Measurements from ENCODE around the gene RNU1-4. TPM values are rescaled to one million over a fixed set of nuclear protein-coding genes. Genes with fewer than 3 reads are reported as not detected.
"Not testable (repeated sequence)": the region's sequence is repeated elsewhere in the genome, so short reads cannot be mapped to it uniquely, and the experiment has no call there.

The RNU1-4 gene
- polyA plus RNA-seq, 12 donors: not detected

DNA sequence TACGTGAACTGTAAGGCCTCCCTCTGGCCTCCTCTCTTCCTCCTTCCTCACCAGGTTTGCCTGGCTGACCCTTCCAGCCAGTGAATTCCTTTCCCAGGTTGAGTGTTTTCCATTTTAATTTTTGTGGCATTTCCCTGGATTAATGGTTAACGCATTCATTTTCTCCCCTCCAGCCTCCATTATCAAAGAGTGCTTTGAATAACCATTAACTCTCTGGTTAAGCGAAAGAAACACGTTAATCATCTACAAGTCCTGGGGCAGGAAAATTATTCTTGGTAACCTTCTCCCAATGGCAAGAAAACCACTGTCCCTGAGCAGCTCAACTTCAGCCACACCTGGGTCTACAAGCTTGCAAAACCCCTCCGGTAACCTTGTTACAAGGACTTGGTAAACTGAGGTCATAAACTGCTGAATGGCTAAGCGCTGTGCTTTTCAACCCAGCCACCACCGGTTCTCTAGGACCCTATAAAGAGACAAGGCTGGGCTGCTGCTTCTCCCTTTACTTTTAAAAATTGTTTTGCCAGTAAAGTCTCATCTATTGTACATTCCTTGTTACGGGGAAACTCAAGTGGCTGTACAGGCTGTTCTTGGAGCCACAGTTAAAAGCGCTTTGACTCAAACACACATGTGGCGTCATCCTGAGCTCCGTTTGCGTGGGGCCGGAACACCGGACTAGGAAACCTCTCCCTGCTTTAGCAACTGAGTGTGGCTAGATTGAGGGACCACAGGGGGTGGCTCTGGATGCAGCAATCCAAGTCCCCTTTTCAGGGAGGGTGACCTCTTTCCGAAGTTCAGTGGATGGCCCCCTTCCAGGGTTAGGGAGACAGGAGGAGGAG, 24.7 kb downstream of the RNU1-4 start:
- DNase-seq: peak; percentile 51

DNA sequence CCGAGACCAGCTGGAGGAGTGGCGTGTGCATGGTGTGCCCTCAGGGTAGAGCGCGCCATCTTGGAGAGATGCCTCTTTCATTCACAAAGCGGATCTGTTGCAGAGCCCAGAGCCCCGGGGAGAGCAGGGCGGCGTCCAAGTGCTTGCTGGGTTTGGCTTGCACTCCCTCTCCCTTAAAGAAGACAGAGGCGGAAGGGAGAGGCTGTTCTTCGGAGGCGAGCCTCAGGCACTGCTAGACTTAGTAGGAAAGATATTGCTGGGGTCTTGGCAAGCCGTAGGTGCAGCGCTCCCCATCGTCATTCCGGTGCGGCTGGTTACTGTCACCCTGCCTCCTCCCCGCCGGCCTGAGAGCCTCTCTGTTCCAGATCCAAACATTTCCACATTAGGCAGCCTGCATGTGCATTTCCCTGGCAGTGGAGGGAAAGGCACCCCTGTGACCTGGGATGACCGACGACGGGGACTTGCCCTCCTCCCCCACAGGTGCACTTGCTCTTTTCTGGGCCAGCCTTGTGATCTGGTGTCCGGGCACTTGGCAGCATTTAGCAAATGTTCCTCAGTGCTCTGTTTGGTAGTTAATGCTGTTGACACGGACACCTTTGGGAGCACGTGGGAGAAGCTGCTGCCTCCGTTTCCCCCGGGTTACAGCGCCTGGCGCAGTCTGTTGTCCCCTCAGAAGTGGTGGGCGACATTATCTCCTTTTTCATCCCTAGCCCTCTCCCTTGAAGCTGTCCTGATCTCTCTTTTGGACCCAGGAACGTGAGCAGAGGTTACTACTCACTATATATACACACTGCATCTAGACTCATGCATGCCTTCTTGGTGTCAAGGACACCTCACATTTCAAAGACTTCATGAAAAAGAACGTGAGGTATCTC, 25.7 kb downstream of the RNU1-4 start:
- peak; percentile 66 for DNase-seq

DNA sequence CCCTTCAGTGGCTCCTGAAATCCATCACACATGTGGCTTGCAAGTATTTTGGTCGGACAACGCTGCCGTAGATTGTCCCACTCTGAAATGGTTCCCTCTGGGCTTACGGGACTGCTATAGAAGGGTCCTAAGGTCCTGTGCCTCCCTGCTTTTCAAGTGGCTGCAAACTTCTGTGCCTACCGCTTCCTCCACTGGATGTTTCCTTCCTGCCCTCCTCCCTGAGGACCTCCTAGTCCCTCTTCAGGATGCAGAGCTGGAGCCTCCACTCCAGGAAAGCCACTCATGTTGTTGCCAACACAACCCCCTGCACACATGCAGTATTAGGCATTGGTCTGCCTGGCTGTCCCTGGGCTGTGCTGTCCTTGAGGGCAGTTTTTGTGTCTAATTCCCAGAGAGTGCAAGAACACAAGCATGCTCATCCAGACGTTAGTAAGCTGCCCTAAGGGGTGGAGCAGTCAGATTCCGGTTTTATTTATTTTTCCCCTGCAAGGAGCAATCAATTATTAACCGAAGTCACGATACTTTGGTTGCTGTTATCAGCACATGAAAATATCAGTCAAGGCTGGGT, 26.5 kb downstream of the RNU1-4 start:
- not testable (repeated sequence) for DNase-seq

DNA sequence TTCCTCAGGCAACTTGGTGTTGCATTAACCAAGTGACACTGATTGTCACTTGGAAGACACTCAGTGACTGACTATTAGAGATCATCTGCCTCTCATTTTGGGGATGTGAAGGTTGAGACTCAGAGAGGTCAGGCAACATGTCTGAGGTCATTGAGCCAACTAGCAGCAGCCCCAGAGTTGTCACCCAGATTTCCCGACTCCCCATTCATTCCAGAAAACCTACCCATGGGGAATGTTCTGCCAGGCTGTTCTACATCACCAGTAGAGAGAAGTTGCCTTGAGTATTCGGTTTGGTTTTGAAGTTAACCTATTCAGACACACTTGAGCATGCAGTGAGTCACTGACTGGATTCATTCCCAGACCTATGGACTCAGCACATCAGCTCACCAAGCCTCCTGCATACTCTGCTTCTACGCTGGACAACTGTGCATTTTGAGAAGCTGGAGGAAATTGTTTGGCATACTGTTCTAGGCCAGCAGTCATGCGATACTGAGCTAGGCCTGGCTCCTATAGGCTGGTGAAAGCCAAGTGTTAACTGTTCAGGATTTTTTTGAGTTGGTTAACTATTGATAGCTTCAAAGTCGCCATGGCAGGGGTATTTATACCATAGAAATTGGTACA, 29.9 kb downstream of the RNU1-4 start:
- peak; percentile 48 for DNase-seq

DNA sequence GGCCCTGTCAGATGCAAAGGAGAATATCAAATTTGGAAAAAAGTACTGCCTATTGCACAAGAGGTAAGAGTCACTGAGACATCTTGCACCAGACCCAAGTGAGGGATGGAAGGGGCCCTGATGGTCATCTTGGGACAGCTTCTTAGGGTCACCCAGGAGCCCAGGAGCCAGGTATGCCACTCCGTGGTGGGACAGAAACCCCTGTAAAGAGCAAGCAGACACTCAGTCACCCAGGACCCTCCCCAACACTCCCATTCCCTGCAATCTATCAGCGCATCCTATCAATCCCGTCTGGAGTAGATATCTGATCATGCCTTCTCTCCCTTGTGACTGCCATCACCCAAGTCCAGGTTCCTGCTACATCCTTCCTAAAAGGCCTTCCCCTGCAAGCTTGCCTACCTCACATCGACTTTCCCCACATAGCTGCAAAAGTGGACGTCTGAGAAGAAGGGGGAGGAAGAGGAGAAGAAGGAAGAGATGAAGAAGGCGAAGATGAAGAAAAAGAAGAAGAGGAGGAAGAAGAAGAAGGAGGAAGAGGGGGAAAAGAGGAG, 30.7 kb downstream of the RNU1-4 start:
- not testable (repeated sequence) for DNase-seq

DNA sequence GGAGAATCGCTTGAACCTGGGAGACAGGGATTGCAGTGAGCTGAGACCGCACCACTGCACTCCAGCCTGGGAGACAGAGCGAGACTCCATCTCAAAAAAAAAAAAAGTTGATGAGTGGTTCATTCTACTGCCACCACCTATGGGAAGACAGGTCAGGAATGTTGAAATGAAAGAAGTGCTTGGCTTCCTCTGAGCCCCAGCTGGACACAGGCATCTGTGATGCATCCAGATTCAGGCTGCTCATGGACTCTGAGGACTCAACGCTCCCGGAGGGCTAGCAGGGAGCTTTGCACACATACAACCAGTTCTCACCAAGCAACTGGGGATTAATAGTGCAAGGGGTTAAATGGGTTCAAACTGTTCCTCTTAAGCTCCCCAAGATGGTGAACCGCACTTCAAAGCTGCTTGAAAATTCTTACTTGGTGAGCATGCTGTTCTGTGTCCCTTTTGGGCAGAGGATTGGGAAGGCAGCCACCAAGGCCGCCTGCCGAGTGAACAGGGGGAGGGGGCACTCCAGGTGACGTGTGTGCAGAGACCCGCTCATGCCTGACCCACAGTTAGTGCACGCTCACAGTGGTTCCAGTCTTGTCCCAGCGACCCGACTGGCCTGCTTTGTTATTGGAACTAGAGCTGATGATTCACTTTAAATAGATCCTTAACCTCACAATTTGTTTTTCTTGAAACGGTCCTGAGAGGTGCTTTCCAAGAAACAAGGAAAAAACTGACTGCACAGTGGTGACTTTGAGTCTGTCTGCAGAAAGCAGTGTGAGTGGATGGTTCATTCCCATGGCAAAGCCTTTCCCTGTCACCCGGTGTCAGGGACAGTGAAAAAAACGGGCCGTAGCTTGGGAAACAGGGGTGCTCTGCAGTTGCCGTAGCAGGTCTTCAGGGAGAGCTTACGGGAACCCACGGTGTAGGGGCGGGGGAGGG, 32.2 kb downstream of the RNU1-4 start:
- peak; percentile 25 for DNase-seq

DNA sequence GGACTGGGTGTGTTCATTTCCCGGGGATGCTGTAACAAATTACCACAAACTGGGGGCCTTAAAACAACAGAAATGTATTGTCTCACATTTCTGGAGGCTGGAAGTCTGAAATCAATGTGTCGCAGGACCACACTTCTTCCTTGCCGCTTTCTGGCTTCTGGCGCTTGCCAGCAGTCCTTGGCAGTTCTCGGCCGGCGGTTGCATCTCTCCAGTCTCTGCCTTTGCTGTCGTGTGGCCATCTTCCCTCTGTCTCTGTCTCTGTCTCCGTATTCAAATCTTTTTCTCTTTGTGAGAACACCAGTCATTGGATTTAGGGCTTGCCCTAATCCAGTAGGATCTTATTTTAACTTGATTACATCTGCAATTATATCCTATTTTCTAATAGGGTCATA, 32.9 kb downstream of the RNU1-4 start:
- not testable (repeated sequence) for DNase-seq

DNA sequence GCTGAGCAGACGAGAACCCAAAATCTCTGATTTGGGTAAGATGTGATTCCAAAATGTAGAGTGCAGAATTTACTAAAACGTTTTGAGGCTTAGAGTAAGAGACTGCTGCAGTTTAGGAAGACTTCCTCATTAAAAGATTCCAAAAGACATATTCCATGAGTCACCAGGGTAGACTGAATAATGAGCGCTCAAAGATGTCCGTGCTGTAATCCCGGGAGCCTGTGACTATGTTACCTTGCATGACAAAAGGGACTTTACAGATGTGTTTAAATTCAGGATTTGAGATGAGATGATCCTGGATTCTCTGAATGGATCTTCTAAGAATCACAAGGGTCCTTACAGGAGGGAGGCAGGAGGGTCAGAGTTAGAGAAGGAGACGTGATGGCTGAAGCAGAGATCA, 33.4 kb downstream of the RNU1-4 start:
- not testable (repeated sequence) for DNase-seq

DNA sequence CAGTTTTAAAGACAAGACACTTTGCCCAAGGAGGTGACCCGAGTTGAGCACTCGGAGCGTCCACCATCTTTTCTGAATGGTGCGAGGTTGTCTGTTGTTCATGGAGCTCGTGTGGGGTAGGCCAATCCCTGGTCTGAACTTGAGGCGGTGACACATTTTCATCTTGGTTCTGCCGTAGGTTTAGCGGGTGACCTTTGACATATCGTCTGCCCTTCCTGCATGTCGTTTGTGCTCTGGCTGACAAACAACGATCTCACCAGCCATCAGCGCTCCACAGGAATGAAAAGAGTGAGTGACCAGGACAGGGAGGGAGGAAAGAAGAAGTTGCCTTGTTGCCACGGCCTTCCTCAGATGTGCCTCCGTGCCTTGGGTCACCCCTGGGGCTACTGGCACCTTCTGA, 34.5 kb downstream of the RNU1-4 start:
- not testable (repeated sequence) for DNase-seq

DNA sequence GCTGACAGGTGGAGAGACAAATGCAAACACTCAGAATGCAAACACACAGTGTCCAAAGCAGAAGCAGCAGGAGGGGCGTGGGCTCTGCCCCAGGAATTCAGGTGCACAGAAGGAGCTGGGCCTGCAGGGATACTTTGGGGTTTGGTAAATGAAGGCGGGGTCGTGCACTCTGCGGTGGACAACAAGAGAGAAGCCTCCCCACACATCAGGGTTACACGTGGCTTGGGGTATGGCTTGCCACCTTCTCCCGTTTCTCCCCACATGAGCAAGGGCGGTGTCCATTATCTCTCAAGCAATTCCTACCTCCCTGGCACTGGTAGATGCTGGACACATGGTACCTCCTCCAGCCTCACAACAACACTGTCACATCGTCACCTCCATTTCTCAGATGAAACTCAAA, 35.0 kb downstream of the RNU1-4 start:
- DNase-seq: not testable (repeated sequence)

DNA sequence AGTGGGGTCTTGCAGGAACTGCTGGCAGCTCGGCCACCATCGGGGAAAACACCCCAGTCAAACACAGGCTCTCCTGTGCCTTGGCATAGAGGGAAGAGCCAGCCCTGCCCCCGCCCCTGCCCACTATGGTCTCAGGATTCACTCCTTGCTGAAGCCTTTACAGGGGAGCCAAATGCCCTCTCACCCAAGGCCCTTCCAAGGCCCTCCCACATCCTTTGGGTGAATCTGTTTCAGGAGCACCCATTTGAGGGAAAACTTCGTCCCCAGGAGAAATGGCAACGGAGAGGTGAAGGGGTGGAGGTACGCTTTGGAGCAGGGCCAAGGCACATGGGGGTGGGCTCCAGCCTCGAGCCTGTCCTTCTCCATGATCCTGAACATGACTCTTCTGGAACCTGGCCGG, 35.9 kb downstream of the RNU1-4 start:
- not testable (repeated sequence) for DNase-seq

DNA sequence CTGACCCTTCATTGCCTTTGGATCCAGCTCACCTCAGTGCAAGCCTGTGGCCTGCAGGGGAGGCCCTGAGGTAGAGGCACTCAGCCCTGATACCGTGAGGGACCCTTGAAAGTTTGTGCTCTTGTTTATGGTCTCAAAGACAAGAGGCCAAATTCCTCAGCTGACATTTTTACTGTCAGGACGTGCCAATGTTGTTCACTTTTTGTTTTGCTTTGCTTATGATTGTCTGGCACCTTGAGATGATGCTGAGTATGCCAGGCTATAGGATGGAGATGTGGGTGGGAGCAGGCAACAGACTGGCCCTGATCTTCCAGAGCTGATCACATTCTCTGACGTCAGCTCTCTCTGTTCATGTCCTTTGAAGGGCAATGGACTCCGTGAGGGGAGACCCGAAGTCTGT, 36.5 kb downstream of the RNU1-4 start:
- not testable (repeated sequence) for DNase-seq

DNA sequence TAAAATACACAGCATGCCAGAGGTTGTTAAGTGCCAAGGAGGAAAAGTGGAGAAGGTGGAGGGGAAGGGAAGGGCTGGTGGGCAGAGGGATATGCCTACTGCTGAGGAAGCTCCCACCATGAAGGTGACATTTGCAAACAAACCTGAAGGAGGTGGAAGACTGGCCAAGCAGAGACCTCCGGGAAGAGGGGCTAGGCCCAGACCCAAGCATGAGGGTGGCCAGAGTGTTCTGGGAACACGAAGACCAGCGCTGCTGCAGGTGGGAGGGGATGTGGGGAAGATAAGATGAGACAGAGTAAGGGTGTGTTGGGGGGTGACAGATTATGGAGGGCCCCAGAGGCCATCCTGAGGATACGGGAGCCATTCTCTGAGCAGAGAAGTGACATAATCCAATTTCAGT, 37.5 kb downstream of the RNU1-4 start:
- DNase-seq: not testable (repeated sequence)

DNA sequence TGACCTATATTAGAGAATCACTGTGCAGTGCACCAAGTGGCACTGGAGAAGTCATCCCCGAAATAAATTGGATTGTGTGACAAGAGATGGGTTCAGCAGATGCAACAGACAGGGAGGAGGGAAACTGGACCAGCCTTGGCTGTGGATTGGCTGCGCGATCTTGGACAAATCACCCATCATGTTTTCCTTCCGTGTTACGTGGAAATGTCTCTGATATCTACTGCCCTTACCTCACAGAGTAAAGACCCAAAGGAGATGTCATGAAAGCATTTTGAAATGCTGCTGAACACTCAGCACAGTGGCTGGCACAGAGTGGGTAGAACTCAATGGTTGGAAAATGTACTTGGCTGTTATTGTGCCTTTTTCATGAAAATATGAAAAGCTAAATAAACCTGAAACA, 39.2 kb downstream of the RNU1-4 start:
- not testable (repeated sequence) for DNase-seq

DNA sequence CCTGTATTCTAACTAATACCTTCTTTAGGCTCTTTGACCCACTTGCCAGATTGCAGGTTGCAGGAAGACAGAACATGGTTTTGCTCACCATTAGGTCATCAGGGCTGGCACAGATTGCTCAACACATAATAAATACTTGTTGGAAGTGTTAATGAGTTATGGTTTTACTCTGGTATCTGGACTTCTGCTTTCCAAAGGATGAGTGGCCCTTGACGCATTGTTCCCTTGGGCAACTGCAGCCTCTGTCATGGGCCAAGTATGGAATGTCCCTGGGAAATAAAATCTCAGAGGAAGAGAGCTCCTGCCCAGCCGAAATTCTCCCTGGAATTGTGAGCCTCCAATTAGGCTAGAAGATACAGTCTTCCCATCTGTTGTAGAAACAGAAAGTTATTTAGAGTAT, 40.7 kb downstream of the RNU1-4 start:
- DNase-seq: not testable (repeated sequence)

DNA sequence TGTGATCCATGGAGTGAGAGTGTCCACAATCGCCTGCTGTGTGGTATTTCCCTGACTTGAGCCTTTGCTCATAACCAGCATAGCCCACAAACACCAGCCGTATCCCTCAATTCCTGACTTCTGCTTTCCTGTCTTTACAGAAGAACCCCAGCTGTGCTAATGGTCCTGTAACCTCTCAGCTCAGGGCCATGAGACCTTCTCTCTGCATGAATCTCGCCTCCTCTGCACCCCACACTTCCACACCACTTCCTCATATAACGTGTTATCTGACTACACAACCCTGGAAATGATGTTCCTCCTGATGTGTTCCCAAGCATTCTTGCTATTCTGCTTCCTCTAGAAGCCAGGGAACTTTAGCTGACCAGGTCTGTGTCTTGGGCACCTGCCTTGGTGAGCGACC, 41.3 kb downstream of the RNU1-4 start:
- not testable (repeated sequence) for DNase-seq

DNA sequence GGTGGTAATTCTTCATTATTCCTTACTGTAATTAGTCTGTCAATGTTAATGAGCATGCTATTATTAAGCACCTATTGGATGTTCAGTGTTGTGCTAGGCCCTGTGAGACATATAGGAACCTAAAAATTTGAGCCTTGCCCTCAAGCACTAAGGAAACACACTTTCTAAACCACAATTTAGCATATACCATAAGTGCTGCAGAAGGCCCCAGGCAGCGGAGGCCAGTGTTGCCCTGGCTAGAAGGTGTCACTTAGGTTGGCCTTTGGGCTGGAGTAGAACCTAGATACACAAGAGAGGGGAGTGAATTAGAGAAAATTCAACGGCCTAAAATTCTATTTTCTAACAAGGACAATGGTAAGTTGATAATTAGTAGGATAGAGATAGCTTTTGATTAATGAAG, 44.6 kb downstream of the RNU1-4 start:
- DNase-seq: not testable (repeated sequence)

DNA sequence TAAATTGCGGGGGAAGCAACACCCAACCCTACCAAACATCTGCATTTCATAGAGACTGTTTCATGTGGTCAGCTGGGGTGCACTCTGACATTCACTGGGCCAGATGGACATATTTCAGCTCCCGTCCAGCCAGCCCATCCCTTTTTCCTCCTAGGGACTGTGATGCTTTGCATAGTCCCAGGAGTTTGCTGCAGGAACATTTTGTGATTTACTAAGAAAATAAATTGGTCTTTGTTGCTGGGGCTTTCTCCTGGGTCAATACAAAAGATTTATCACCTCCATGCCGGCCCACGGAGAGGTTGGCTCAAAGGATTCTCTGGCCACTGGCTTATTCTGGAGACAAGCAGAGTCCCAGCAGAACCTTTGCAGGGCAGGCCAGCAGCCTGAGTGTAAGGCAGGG, 46.0 kb downstream of the RNU1-4 start:
- DNase-seq: not testable (repeated sequence)

DNA sequence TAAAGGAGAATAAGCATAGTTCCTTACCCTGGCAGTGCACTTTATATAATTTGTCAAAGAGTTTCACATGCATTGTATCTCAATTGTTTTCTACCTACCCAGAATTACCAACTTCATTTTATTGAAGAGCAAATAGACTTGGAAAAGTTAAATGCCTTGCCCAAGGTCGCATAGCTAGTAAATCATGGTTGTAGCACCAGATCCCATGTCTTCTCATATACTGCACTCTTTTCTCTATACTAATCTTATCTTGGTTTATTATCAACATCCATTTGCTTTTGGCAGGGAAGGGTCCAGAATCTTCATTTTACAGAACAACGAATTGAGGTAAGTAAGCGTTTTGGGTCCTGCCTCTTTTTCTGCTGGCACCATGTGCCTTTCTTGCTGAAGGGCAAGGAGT, 46.9 kb downstream of the RNU1-4 start:
- DNase-seq: not testable (repeated sequence)

DNA sequence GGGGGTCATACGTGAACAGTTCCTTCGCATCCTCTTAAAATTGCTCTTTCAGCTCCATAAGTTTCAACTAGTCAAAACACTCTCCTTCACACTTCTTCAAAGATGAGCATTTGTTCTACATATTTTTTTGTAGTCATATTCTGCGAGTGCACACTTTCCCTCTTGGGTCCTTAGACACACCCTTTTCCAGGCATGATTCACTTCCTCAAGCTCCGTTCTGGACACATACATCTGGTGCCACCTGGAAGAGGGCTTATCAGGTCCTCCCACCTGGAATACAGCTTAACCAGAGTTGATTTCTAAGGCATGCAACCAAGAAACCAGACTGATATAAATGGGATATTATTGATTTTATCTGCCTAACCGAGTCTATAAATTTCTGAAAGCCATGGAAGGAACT, 47.4 kb downstream of the RNU1-4 start:
- DNase-seq: not testable (repeated sequence)

All from muscle of arm (tissue), 12 donors.